ENCODE data around the gene AQP12A.

The AQP12A gene

DNA sequence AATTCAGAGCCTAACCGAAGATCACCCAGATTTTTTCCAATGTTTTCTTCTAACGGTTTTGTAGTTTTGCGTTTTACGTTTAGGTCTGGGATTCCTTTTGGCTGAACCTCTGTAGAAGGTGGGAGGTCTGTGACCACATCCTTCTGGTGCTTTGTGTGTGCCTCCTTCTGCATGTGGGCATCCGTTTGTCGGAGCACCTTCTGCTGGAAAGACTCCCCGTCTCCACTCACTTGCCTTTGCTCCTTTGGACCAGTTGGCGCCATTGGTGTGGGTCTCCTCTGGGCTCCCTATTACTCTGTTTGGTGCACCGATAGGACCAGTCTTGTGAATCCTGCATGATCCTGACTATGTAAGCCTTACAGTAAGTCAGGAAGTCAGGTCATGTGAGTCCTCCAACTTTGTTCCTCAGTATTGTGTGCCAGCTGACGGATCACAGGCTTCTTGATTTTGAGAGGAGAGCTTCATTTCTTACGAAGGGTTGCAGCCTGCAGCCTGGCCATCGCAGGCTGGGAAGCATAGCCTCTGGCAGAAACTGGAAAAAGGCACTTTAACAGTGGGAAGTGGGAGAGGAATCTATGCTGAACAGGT, 13.6 kb downstream of the AQP12A start:
- H3K4me1 ChIP-seq (ENCODE audit: control insufficient read depth in 1 of 2, insufficient read depth in 1 of 2, low read depth in 1 of 2, low read length in 1 of 2): no peaks in the 10 kb centered on the region
- H3K27ac ChIP-seq: no peak overlapping the region
- peaks cover 27% of the 10 kb centered on the region for H3K27me3 ChIP-seq
- TF ChIP-seq, protein P1, sequence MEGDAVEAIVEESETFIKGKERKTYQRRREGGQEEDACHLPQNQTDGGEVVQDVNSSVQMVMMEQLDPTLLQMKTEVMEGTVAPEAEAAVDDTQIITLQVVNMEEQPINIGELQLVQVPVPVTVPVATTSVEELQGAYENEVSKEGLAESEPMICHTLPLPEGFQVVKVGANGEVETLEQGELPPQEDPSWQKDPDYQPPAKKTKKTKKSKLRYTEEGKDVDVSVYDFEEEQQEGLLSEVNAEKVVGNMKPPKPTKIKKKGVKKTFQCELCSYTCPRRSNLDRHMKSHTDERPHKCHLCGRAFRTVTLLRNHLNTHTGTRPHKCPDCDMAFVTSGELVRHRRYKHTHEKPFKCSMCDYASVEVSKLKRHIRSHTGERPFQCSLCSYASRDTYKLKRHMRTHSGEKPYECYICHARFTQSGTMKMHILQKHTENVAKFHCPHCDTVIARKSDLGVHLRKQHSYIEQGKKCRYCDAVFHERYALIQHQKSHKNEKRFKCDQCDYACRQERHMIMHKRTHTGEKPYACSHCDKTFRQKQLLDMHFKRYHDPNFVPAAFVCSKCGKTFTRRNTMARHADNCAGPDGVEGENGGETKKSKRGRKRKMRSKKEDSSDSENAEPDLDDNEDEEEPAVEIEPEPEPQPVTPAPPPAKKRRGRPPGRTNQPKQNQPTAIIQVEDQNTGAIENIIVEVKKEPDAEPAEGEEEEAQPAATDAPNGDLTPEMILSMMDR (IDR thresholded peaks at IDR 0.05): no peak
- H3K4me3 ChIP-seq (ENCODE audit: low read depth in 1 of 2, low read length in 1 of 2): no peak overlapping the region
- no peaks in the 10 kb centered on the region for H3K9me3 ChIP-seq
- no peaks in the 10 kb centered on the region for H3K36me3 ChIP-seq

DNA sequence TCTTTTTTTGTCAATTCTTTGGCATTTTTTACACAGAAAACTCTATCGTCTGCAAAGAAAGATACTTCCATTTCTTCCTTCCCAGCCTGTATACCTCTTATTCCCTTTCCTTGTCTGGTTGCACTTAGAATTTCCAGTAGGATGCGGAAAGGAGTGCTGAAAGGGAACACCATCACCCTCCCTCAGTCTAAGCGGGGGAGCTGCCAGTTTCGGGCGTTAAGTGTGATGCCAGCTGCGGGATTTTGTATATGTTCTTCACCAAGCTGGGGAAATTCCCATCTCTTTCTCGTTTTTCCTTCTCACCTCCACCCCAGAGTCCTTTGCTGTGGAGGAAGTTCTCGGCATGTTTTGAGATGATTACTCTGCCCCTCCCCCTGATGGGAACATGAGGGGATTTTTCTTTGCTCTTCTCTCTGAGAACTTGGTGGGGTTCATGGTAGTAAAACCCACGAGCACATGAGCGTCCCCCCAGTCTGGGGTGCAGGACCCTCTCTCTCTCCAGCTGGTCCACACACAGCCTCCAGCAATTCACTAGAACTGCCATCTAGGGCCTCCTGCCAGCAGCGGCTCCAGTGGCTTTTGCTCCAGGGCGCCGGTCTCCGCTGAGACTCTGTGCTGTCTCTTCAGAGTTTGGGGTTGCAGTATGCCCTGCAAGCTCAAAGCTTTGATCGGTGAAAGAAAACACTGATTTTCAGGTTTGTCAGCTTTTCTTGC, 15.5 kb downstream of the AQP12A start:
- Histone ChIP-seq H3K9me3 (no peaks in the 10 kb centered on the region), H3K4me1 (ENCODE audit: control insufficient read depth in 1 of 2, insufficient read depth in 1 of 2, low read depth in 1 of 2, low read length in 1 of 2) (no peaks in the 10 kb centered on the region), H3K27ac (no peak overlapping the region), H3K27me3 (peaks cover 27% of the 10 kb centered on the region), H3K4me3 (ENCODE audit: low read depth in 1 of 2, low read length in 1 of 2) (no peak overlapping the region), H3K36me3 (no peaks in the 10 kb centered on the region)
- TF ChIP-seq, protein P1 (IDR thresholded peaks at IDR 0.05): no peak

DNA sequence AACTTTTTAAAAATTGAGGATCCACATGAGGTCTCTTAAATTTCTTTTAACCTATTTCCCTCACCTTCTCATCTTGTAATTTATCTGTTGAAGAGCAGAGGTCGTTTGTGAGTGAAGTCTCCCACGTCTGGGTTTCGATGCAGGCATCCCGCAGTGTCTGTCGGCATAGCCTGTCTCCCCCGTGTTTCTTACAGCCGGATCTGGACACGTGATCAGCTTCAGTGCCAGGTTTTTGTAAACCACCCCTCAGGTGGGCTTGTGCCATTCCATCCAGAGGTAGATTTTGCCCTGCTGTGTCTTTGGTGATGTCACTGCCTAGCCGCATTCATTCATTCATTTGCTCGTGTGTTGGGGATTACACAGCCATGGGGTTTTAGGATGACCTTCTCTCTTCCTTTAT, 16.2 kb downstream of the AQP12A start:
- TF ChIP-seq, protein P1 (IDR thresholded peaks at IDR 0.05): no peak
- no peaks in the 10 kb centered on the region for H3K4me1 ChIP-seq (ENCODE audit: control insufficient read depth in 1 of 2, insufficient read depth in 1 of 2, low read depth in 1 of 2, low read length in 1 of 2)
- H3K27ac ChIP-seq: no peak overlapping the region
- no peak overlapping the region for H3K4me3 ChIP-seq (ENCODE audit: low read depth in 1 of 2, low read length in 1 of 2)
- peaks cover 27% of the 10 kb centered on the region for H3K27me3 ChIP-seq
- no peaks in the 10 kb centered on the region for H3K36me3 ChIP-seq
- no peaks in the 10 kb centered on the region for H3K9me3 ChIP-seq

DNA sequence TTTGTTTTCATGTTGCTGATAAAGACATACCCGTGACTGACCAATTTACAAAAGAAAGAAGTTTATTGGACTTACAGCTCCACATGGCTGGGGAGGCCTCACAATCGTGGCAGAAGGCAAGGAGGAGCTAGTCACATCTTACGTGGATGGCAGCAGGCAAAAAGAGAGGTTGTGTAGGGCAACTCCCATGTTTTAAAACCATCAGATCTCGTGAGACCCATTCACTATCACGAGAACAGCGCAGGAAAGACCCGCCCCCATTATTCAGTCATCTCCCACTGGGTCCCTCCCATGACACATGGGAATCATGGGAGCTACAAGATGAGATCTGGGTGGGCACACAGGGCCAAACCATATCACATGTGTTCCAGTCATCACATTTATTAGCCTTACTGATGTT, 16.8 kb downstream of the AQP12A start:
- Histone ChIP-seq H3K36me3 (no peaks in the 10 kb centered on the region), H3K27me3 (peaks cover 27% of the 10 kb centered on the region), H3K4me3 (ENCODE audit: low read depth in 1 of 2, low read length in 1 of 2) (no peak overlapping the region), H3K4me1 (ENCODE audit: control insufficient read depth in 1 of 2, insufficient read depth in 1 of 2, low read depth in 1 of 2, low read length in 1 of 2) (no peaks in the 10 kb centered on the region), H3K9me3 (no peaks in the 10 kb centered on the region), H3K27ac (no peak overlapping the region)
- TF ChIP-seq, protein P1 (IDR thresholded peaks at IDR 0.05): no peak

DNA sequence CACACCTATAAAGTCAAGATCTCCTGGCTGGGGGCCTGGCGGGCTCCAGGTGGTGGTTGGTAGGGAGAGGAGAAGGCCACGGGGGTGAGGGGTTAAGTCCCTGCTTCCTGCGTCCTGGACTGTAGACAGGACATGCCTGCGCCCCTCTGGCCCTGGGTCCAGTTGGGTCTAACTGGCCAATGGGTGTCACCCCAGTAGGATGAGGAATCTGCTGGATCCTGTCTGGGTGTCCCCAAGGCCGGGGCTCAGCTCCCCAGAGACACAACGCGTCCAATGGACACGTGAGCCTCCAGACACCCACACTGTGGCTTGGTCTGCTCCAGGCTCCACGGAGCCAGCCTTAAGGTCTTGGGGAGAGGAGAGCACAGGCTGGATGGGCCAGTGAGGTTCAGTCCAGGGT, 19.6 kb downstream of the AQP12A start:
- peaks cover 2% of the 10 kb centered on the region for H3K27me3 ChIP-seq
- no peaks in the 10 kb centered on the region for H3K9me3 ChIP-seq
- TF ChIP-seq, protein P1 (IDR thresholded peaks at IDR 0.05): no peak
- H3K27ac ChIP-seq: no peak overlapping the region
- H3K4me3 ChIP-seq (ENCODE audit: low read depth in 1 of 2, low read length in 1 of 2): no peak overlapping the region
- H3K4me1 ChIP-seq (ENCODE audit: control insufficient read depth in 1 of 2, insufficient read depth in 1 of 2, low read depth in 1 of 2, low read length in 1 of 2): no peaks in the 10 kb centered on the region
- H3K36me3 ChIP-seq: no peaks in the 10 kb centered on the region

Data from neutrophil (primary cell).